Naive thymus-derived CD4-positive, alpha-beta T cell (primary cell): Measurements from ENCODE around the gene C2CD4C. TPM values are rescaled to one million over a fixed set of nuclear protein-coding genes. Genes with fewer than 3 reads are reported as not detected.
"Not testable (repeated sequence)": the region's sequence is repeated elsewhere in the genome, so short reads cannot be mapped to it uniquely, and the experiment has no call there.

ENCODE experiments used
- ATAC-seq: fragments of 150-1000 bp; cut with Tn5 transposase; 2 replicates; pipeline ENCODE4 v1.10.0; 2021; ENCODE audit warnings: mild to moderate bottlenecking, moderate library complexity
- CTCF ChIA-PET: fragments of 350-600 bp; sonication (Branson Sonifier 250); formaldehyde crosslinking; loops from one replicate; lab custom pipeline; 2021; ENCODE audit warnings: antibody characterized with exemption; lab: Charles Lee
- POLR2A ChIA-PET: fragments of 350-600 bp; sonication (Branson Sonifier 250); formaldehyde crosslinking; loops from one replicate; lab custom pipeline; 2021; ENCODE audit warnings: antibody characterized with exemption, inconsistent platforms; lab: Charles Lee
- DNase-seq, 9 donors: peaks; one replicate each; pipeline versions ENCODE4 v3.0.0 to v3.0.0-alpha.2; 2020 to 2022; ENCODE audit warnings: mixed read lengths in 1 of 9
- H3K27ac ChIP-seq: one replicate; pipeline ENCODE4 v1.7.0; 2013; ENCODE audit warnings: mild to moderate bottlenecking, low read depth, low read length, moderate library complexity
- H3K27me3 ChIP-seq, 2 donors: one replicate each; pipeline ENCODE4 v1.7.0; 2013; ENCODE audit warnings: low read length in 2 of 2, mild to moderate bottlenecking in 2 of 2, moderate library complexity in 2 of 2; ENCODE audit not compliant: control insufficient read depth in 2 of 2, insufficient read depth in 2 of 2
- H3K36me3 ChIP-seq, 3 experiments: 1 replicate in 2 of 3; 2 replicates in 1 of 3; pipeline ENCODE4 v1.7.0; 2013; ENCODE audit warnings: low read length in 3 of 3, mild to moderate bottlenecking in 3 of 3, moderate library complexity in 1 of 3; ENCODE audit not compliant: insufficient read depth in 3 of 3, control insufficient read depth in 2 of 3
- H3K4me1 ChIP-seq, 2 donors: one replicate each; pipeline ENCODE4 v1.7.0; 2013; ENCODE audit warnings: low read length in 2 of 2, mild to moderate bottlenecking in 2 of 2, moderate library complexity in 1 of 2; ENCODE audit not compliant: control insufficient read depth in 2 of 2, insufficient read depth in 2 of 2
- H3K4me3 ChIP-seq: 2 replicates; pipeline ENCODE4 v1.7.0; 2013; ENCODE audit warnings: mild to moderate bottlenecking, low read length
- H3K9me3 ChIP-seq, 3 experiments: 1 replicate in 2 of 3; 2 replicates in 1 of 3; pipeline ENCODE4 v1.7.0; 2013; ENCODE audit warnings: low read length in 3 of 3; ENCODE audit not compliant: control insufficient read depth in 2 of 3
- H3K27ac Mint-ChIP-seq, 9 donors: one replicate each; pipeline ENCODE4 v1.8.0; 2020 to 2022; ENCODE audit warnings: mixed read lengths in 9 of 9, mild to moderate bottlenecking in 8 of 9, moderate library complexity in 5 of 9, inconsistent platforms in 2 of 9
- H3K27me3 Mint-ChIP-seq, 5 donors: one replicate each; pipeline ENCODE4 v1.8.0; 2021 to 2022; ENCODE audit warnings: mixed read lengths in 5 of 5, mild to moderate bottlenecking in 1 of 5
- H3K36me3 Mint-ChIP-seq, 5 donors: one replicate each; pipeline ENCODE4 v1.8.0; 2020 to 2022; ENCODE audit warnings: mixed read lengths in 5 of 5, mild to moderate bottlenecking in 3 of 5, inconsistent platforms in 1 of 5
- H3K4me1 Mint-ChIP-seq, 7 donors: one replicate each; pipeline ENCODE4 v1.8.0; 2020 to 2022; ENCODE audit warnings: mixed read lengths in 7 of 7, mild to moderate bottlenecking in 3 of 7, inconsistent platforms in 1 of 7
- H3K4me3 Mint-ChIP-seq, 10 donors: one replicate each; pipeline ENCODE4 v1.8.0; 2020 to 2022; ENCODE audit warnings: mild to moderate bottlenecking in 10 of 10, mixed read lengths in 10 of 10, moderate library complexity in 6 of 10, inconsistent platforms in 2 of 10
- H3K9me3 Mint-ChIP-seq, 11 donors: one replicate each; pipeline ENCODE4 v1.8.0; 2020 to 2022; ENCODE audit warnings: mixed read lengths in 11 of 11, mild to moderate bottlenecking in 4 of 11, inconsistent platforms in 1 of 11, moderate library complexity in 1 of 11
- intact Hi-C, 2 donors: fragments of 100-400 bp; cut with micrococcal nuclease; formaldehyde crosslinking; loops; one replicate each; pipeline ENCODE4 v1.15.1; 2023
- polyA plus RNA-seq, 2 donors: library from polyadenylated mRNA; unstranded; fragments of 300-500 nt; fragmentation: Illumina TruSeq; gene quantifications; one replicate each; pipeline ENCODE4 v1.2.3, GENCODE V29; 2021
- total RNA-seq, 6 experiments: library from RNA in 5 of 6; stranded (reverse) in 5 of 6; gene quantifications; 1 replicate in 5 of 6; 2 replicates in 1 of 6; pipeline ENCODE4 v1.2.3 and lab custom pipeline; 2021 to 2026

The C2CD4C gene
- total and polyA plus RNA-seq, 7 experiments from 2014 or later, result not detected

- H3K9me3 Mint-ChIP-seq, result peaks cover 0 to 1% (median 0%) of the 10 kb centered on the region in 11 donors
- H3K27ac ChIP-seq, result no peak overlapping the region
- no peaks in the 10 kb centered on the region for H3K9me3 ChIP-seq
- no peak overlapping the region for H3K27ac Mint-ChIP-seq
- intact Hi-C loops, result no loop called here
- H3K4me1 ChIP-seq, result no peaks in the 10 kb centered on the region
- ChIA-PET POLR2A (no interaction called here), CTCF (no interaction called here)
- no peaks in the 10 kb centered on the region for H3K27me3 ChIP-seq
- H3K4me1 Mint-ChIP-seq, result no peaks in the 10 kb centered on the region
- H3K36me3 Mint-ChIP-seq, result no peaks in the 10 kb centered on the region
- no peak overlapping the region for H3K4me3 ChIP-seq
- no peak for DNase-seq
- H3K27me3 Mint-ChIP-seq, result peaks cover 3 to 36% (median 30%) of the 10 kb centered on the region in 5 donors
- no peak for ATAC-seq
- H3K4me3 Mint-ChIP-seq, result no peak overlapping the region
- H3K36me3 ChIP-seq, result no peaks in the 10 kb centered on the region
These were observed 44.3 kb downstream of the C2CD4C start for GRCh38 chr19:364496-365287.

DNA sequence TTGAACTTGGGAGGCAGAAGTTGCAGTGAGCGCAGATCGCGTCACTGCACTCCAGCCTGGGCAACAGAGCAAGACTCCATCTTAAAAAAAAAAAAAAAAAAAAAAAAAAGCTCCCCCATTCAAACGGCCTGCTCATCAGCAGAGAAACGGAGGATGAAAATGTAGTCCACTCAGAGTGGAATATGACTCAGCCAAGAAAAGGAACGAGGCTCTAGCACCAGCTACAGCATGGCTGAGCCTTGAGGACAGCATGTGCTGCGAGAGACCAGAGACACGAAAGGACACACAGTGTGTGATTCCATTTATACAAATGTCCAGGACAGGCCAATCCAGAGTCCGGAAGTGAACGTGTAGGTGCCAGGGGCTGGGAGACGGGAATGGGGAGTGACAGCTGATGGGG is 46.3 kb downstream of the C2CD4C start:
- no peak overlapping the region for H3K4me3 Mint-ChIP-seq
- peaks cover 3 to 26% (median 22%) of the 10 kb centered on the region in 5 donors for H3K27me3 Mint-ChIP-seq

DNA sequence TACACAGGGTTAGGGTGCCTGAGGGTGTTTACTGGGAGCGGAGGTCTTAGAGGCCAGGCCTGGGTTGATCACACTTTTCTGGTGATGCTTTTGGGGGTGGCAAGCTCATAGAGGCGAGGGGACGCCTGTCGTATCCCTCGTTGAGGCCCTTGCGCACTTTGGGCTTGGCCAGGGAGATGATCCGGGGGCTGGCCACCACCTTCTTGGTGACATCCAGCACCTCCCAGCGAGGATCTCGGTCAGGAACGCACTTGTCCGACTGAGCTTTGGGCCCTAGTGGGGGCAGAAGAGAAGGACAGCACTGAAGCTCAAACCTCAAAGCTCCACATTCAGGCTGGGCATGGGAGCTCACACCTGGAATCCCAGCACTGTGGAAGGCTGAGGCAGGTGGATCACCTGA is 46.8 kb downstream of the C2CD4C start:
- H3K4me3 ChIP-seq, result no peak overlapping the region
- Mint-ChIP-seq H3K36me3 (peaks cover 0 to 4% (median 0%) of the 10 kb centered on the region in 5 donors), H3K27me3 (peaks cover 3 to 23% (median 20%) of the 10 kb centered on the region in 5 donors), H3K9me3 (peaks cover 0 to 4% (median 0%) of the 10 kb centered on the region in 11 donors), H3K4me1 (no peaks in the 10 kb centered on the region), H3K4me3 (no peak overlapping the region), H3K27ac (no peak overlapping the region)
- ChIA-PET CTCF (no interaction called here), POLR2A (no interaction called here)
- no peaks in the 10 kb centered on the region for H3K9me3 ChIP-seq
- intact Hi-C loops, result no loop called here
- no peak overlapping the region for H3K27ac ChIP-seq
- H3K4me1 ChIP-seq, result no peaks in the 10 kb centered on the region
- no peaks in the 10 kb centered on the region for H3K36me3 ChIP-seq
- DNase-seq, result no peak
- no peaks in the 10 kb centered on the region for H3K27me3 ChIP-seq
- no peak for ATAC-seq

More for the DNA sequence above, 46.3 kb downstream of the C2CD4C start:
- Histone ChIP-seq H3K36me3 (no peaks in the 10 kb centered on the region), H3K27ac (no peak overlapping the region), H3K4me1 (no peaks in the 10 kb centered on the region), H3K27me3 (no peaks in the 10 kb centered on the region), H3K4me3 (no peak overlapping the region), H3K9me3 (no peaks in the 10 kb centered on the region)
- Mint-ChIP-seq H3K4me1 (no peaks in the 10 kb centered on the region), H3K27ac (no peak overlapping the region), H3K9me3 (no peaks in the 10 kb centered on the region), H3K36me3 (no peaks in the 10 kb centered on the region)
- POLR2A ChIA-PET, result no interaction called here
- CTCF ChIA-PET, result no interaction called here
- intact Hi-C loops, result no loop called here
- ATAC-seq (no peak), DNase-seq (no peak)

- H3K27ac Mint-ChIP-seq, result no peak overlapping the region
- DNase-seq (no peak), ATAC-seq (no peak)
- intact Hi-C loops, result no loop called here
- H3K4me1 Mint-ChIP-seq, result no peaks in the 10 kb centered on the region
- POLR2A ChIA-PET, result no interaction called here
- CTCF ChIA-PET, result no interaction called here
- H3K4me1 ChIP-seq, result no peaks in the 10 kb centered on the region
- peaks cover 0 to 11% (median 6%) of the 10 kb centered on the region in 5 donors for H3K27me3 Mint-ChIP-seq
- no peak overlapping the region for H3K27ac ChIP-seq
- no peaks in the 10 kb centered on the region for H3K27me3 ChIP-seq
- H3K4me3 ChIP-seq, result no peak overlapping the region
- H3K36me3 Mint-ChIP-seq, result peaks cover 0 to 4% (median 0%) of the 10 kb centered on the region in 5 donors
- no peak overlapping the region for H3K4me3 Mint-ChIP-seq
- H3K9me3 Mint-ChIP-seq, result peaks cover 0 to 15% (median 4%) of the 10 kb centered on the region in 11 donors
- no peaks in the 10 kb centered on the region for H3K9me3 ChIP-seq
- H3K36me3 ChIP-seq, result no peaks in the 10 kb centered on the region
These were observed 49.4 kb downstream of the C2CD4C start for GRCh38 chr19:359653-359925.

GRCh38 chr19:355536-355935 is 53.4 kb downstream of the C2CD4C start:
- ATAC-seq, H3K36me3 Mint-ChIP-seq, intact Hi-C loops, H3K27ac Mint-ChIP-seq, H3K4me1 ChIP-seq, DNase-seq, H3K4me3 Mint-ChIP-seq, H3K4me1 Mint-ChIP-seq, CTCF ChIA-PET, POLR2A ChIA-PET, H3K27ac ChIP-seq, H3K4me3 ChIP-seq, H3K27me3 ChIP-seq, H3K36me3 ChIP-seq, H3K9me3 ChIP-seq: not testable (repeated sequence)
- peaks cover 4 to 11% (median 6%) of the 10 kb centered on the region in 5 donors for H3K27me3 Mint-ChIP-seq
- peaks cover 0 to 31% (median 13%) of the 10 kb centered on the region in 11 donors for H3K9me3 Mint-ChIP-seq

Other genes starting within 250 kb of the C2CD4C start
- under 1 TPM in 1 of 5 experiments, not detected in 4; 0.24 TPM for gene PLPP2, start 117.7 kb downstream of the C2CD4C start, total RNA-seq
- not detected for gene PLPP2, start 117.7 kb downstream of the C2CD4C start, polyA plus RNA-seq
- gene MIER2, start 64.4 kb downstream of the C2CD4C start, total RNA-seq, result 10 to 100 TPM; 16.0 to 24.6 (median 17.7) TPM
- 1 to 10 TPM; 3.9 to 7.8 TPM for gene MIER2, start 64.4 kb downstream of the C2CD4C start, polyA plus RNA-seq
- gene SHC2, start 51.9 kb upstream of the C2CD4C start, total RNA-seq, result 1 to 10 TPM in 2 of 5 experiments, under 1 TPM in 1, not detected in 2; 0.82 to 2.3 (median 2.1) TPM
- not detected for gene SHC2, start 51.9 kb upstream of the C2CD4C start, polyA plus RNA-seq
- 1 to 10 TPM in 2 of 5 experiments, under 1 TPM in 2, not detected in 1; 0.24 to 1.8 (median 0.83) TPM for gene MADCAM1, start 87.3 kb upstream of the C2CD4C start, total RNA-seq
- under 1 TPM in 1 of 2 donors, not detected in 1; 0.12 TPM for gene MADCAM1, start 87.3 kb upstream of the C2CD4C start, polyA plus RNA-seq
- gene TPGS1, start 98.3 kb upstream of the C2CD4C start, total RNA-seq, result 10 to 100 TPM; 21.6 to 34.5 (median 22.7) TPM
- gene TPGS1, start 98.3 kb upstream of the C2CD4C start, polyA plus RNA-seq, result 10 to 100 TPM; 24.2 to 36.4 TPM
- 10 to 100 TPM; 39.0 to 47.3 (median 45.8) TPM for gene CDC34, start 122.6 kb upstream of the C2CD4C start, total RNA-seq
- gene CDC34, start 122.6 kb upstream of the C2CD4C start, polyA plus RNA-seq, result 10 to 100 TPM; 20.4 to 41.4 TPM
- 10 to 100 TPM; 30.0 to 81.4 (median 67.8) TPM for gene GZMM, start 134.9 kb upstream of the C2CD4C start, total RNA-seq
- gene GZMM, start 134.9 kb upstream of the C2CD4C start, polyA plus RNA-seq, result 100 to 1,000 TPM; 138 to 181 TPM
- gene BSG, start 163.4 kb upstream of the C2CD4C start, total RNA-seq, result 100 to 1,000 TPM; 109 to 247 (median 120) TPM
- gene BSG, start 163.4 kb upstream of the C2CD4C start, polyA plus RNA-seq, result 100 to 1,000 TPM; 246 to 349 TPM
- gene HCN2, start 180.7 kb upstream of the C2CD4C start, total RNA-seq, result 1 to 10 TPM in 4 of 5 experiments, under 1 TPM in 1; 0.93 to 2.6 (median 2.2) TPM
- gene HCN2, start 180.7 kb upstream of the C2CD4C start, polyA plus RNA-seq, result not detected
- gene POLRMT, start 224.4 kb upstream of the C2CD4C start, total RNA-seq, result 100 to 1,000 TPM in 1 of 5 experiments, 10 to 100 TPM in 4; 61.2 to 105 (median 71.3) TPM
- gene POLRMT, start 224.4 kb upstream of the C2CD4C start, polyA plus RNA-seq, result 10 to 100 TPM; 37.4 to 51.8 TPM
- 1 to 10 TPM in 2 of 5 experiments, under 1 TPM in 2, not detected in 1; 0.17 to 1.8 (median 0.95) TPM for gene FGF22, start 230.7 kb upstream of the C2CD4C start, total RNA-seq
- gene FGF22, start 230.7 kb upstream of the C2CD4C start, polyA plus RNA-seq, result not detected